Measurements from ENCODE around the gene NGRN. TPM values are rescaled to one million over a fixed set of nuclear protein-coding genes. Genes with fewer than 3 reads are reported as not detected.

Gene NGRN
- total RNA-seq, 2 donors from 2014 or later: 38.0 to 38.9 TPM

- ATAC-seq (replicated peaks in 1 of 2): no peak
- no peak overlapping the region for H3K27ac Mint-ChIP-seq
- peaks cover 10% of the 10 kb centered on the region for H3K4me1 Mint-ChIP-seq (ENCODE audit: low read depth)
- H3K27me3 Mint-ChIP-seq (ENCODE audit: low read depth): no peaks in the 10 kb centered on the region
- no peaks in the 10 kb centered on the region for H3K36me3 Mint-ChIP-seq (ENCODE audit: insufficient read depth in 2 of 2)
- DNase-seq: no peak
- H3K9me3 Mint-ChIP-seq: no peaks in the 10 kb centered on the region
- no peak overlapping the region for H3K4me3 Mint-ChIP-seq
Observed at GRCh38 chr15:90320885-90321278, 55.4 kb downstream of the NGRN start.

Other genes with a start within 250 kb of the NGRN start
- gene IDH2, start 163.2 kb upstream of the NGRN start, total RNA-seq: 100 to 1,000 TPM; 123 to 170 TPM
- 10 to 100 TPM; 14.2 to 15.5 TPM for gene SEMA4B, start 64.3 kb upstream of the NGRN start, total RNA-seq
- gene CIB1, start 31.7 kb upstream of the NGRN start, total RNA-seq: 100 to 1,000 TPM; 135 to 136 TPM
- 1 to 10 TPM; 5.8 to 7.0 TPM for gene GDPGP1, start 31.5 kb upstream of the NGRN start, total RNA-seq
- gene TTLL13, start 16.1 kb upstream of the NGRN start, total RNA-seq: 1 to 10 TPM in 1 of 2 donors, under 1 TPM in 1; 0.24 to 1.9 TPM
- gene ZNF774, start 86.6 kb downstream of the NGRN start, total RNA-seq: 1 to 10 TPM in 1 of 2 donors, under 1 TPM in 1; 0.60 to 2.7 TPM
- 100 to 1,000 TPM; 177 to 184 TPM for gene IQGAP1, start 122.6 kb downstream of the NGRN start, total RNA-seq

All from activated T-cell treated with anti-CD3 and anti-CD28 coated beads, Interleukin-2, amount 50 U/mL, for 72 hours (primary cell).